HG03039 (cell line): ENCODE measurements around the gene USP17L12.
"Not testable (repeated sequence)": the region's sequence is repeated elsewhere in the genome, so short reads cannot be mapped to it uniquely, and the experiment has no call there.

ENCODE experiments used
- ATAC-seq: cut with Tn5 transposase; IDR thresholded peaks from one replicate; pipeline ENCODE4 v1.9.1; 2021; ENCODE audit warnings: mild to moderate bottlenecking, moderate library complexity; ENCODE audit not compliant: unreplicated experiment

The USP17L12 gene, protein sequence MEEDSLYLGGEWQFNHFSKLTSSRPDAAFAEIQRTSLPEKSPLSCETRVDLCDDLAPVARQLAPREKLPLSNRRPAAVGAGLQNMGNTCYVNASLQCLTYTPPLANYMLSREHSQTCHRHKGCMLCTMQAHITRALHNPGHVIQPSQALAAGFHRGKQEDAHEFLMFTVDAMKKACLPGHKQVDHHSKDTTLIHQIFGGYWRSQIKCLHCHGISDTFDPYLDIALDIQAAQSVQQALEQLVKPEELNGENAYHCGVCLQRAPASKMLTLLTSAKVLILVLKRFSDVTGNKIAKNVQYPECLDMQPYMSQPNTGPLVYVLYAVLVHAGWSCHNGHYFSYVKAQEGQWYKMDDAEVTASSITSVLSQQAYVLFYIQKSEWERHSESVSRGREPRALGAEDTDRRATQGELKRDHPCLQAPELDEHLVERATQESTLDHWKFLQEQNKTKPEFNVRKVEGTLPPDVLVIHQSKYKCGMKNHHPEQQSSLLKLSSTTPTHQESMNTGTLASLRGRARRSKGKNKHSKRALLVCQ

GRCh38 chr4:9219852-9220251 is at the start of gene USP17L12:
TSS of gene USP17L12 (plus strand) at chr4:9220152. CDS start at chr4:9220152, 0 bp downstream.
- ATAC-seq: not testable (repeated sequence)

DNA sequence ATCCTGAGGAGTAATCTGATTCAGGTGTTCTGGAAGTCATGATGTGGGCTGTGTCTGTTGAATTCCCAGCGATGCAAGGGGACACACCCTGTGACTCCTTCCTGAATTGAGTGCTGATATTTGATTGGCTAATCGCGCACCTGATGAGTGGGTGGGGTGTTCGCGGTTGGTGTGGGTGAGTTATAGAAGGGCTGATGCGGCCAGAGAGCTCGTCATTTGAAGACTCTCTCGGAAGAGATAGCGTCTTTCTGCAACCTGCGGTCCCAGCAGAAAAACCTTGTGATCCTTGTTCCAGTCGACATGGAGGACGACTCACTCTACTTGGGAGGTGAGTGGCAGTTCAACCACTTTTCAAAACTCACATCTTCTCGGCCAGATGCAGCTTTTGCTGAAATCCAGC is 9.6 kb upstream of the USP17L12 start, which contains the start of gene USP17L10:
Gene USP17L10, plus strand, starts transcription at position 301 of the 400 bp plus-strand sequence. Its CDS starts 0 bp downstream, at position 301.
- not testable (repeated sequence) for ATAC-seq

DNA sequence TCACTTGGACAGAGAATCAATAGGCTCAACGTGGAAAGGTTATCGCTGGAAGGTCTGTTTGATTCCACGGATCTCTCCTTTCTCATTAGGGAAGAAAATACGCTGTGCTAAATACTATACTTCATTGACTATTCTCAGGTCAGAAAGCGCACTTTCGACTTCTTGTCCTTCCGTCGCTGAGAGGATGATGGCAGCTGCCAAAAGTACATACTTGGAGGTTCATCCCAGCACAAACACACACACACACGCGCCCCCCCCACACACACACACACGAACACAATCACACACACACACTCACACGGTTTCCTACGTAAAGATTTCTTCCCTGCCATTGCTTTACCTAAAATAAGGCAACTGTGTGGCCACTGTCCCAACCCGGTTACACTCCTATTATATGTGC is 5.3 kb upstream of the USP17L12 start:
- not testable (repeated sequence) for ATAC-seq

DNA sequence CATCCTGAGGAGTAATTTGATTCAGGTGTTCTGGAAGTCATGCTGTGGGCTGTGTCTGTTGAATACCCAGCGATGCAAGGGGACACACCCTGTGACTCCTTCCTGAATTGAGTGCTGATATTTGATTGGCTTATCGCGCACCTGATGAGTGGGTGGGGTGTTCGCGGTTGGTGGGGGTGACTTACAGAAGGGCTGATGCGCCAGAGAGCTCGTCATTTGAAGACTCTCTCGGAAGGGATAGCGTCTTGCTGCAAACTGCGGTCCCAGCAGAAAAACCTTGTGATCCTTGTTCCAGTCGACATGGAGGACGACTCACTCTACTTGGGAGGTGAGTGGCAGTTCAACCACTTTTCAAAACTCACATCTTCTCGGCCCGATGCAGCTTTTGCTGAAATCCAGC is 4.8 kb upstream of the USP17L12 start, which contains the start of gene USP17L11:
Gene USP17L11, plus strand, starts transcription at position 301 of the 400 bp plus-strand sequence. Its CDS starts 0 bp downstream, at position 301.
- ATAC-seq: not testable (repeated sequence)

GRCh38 chr4:9224596-9224995 is 4.6 kb downstream of the USP17L12 start, which contains the start of gene USP17L13:
TSS of gene USP17L13 (plus strand) at chr4:9224896. CDS start at chr4:9224896, 0 bp downstream.
- not testable (repeated sequence) for ATAC-seq

DNA sequence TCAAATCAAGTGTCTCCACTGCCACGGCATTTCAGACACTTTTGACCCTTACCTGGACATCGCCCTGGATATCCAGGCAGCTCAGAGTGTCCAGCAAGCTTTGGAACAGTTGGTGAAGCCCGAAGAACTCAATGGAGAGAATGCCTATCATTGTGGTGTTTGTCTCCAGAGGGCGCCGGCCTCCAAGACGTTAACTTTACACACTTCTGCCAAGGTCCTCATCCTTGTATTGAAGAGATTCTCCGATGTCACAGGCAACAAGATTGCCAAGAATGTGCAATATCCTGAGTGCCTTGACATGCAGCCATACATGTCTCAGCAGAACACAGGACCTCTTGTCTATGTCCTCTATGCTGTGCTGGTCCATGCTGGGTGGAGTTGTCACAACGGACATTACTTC is 10.3 kb downstream of the USP17L12 start:
- ATAC-seq: not testable (repeated sequence)

DNA sequence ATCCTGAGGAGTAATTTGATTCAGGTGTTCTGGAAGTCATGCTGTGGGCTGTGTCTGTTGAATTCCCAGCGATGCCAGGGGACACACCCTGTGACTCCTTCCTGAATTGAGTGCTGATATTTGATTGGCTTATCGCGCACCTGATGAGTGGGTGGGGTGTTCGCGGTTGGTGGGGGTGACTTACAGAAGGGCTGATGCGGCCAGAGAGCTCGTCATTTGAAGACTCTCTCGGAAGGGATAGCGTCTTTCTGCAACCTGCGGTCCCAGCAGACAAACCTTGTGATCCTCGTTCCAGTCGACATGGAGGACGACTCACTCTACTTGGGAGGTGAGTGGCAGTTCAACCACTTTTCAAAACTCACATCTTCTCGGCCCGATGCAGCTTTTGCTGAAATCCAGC is 14.1 kb downstream of the USP17L12 start, which contains the start of gene USP17L15:
Gene USP17L15, plus strand, starts transcription at position 301 of the 400 bp plus-strand sequence. Its CDS starts 0 bp downstream, at position 301.
- not testable (repeated sequence) for ATAC-seq

- not testable (repeated sequence) for ATAC-seq
These were observed 18.5 kb downstream of the USP17L12 start for GRCh38 chr4:9238461-9238860.

- not testable (repeated sequence) for ATAC-seq
These were observed 23.6 kb downstream of the USP17L12 start, which contains the start of gene USP17L17 for GRCh38 chr4:9243579-9243978. TSS of gene USP17L17 (plus strand) at chr4:9243879. CDS start at chr4:9243879, 0 bp downstream.

- not testable (repeated sequence) for ATAC-seq
These were observed 28.2 kb downstream of the USP17L12 start, which contains the start of gene USP17L18 for GRCh38 chr4:9247953-9248680. TSS of gene USP17L18 (plus strand) at chr4:9248630. CDS start at chr4:9248630, 0 bp downstream.

GRCh38 chr4:9253078-9253477 is 33.1 kb downstream of the USP17L12 start, which contains the start of gene USP17L19:
TSS of gene USP17L19 (plus strand) at chr4:9253378. CDS start at chr4:9253378, 0 bp downstream.
- not testable (repeated sequence) for ATAC-seq

GRCh38 chr4:9257824-9258223 is 37.9 kb downstream of the USP17L12 start, which contains the start of gene USP17L20:
TSS of gene USP17L20 (plus strand) at chr4:9258124. CDS start at chr4:9258124, 0 bp downstream.
- not testable (repeated sequence) for ATAC-seq

DNA sequence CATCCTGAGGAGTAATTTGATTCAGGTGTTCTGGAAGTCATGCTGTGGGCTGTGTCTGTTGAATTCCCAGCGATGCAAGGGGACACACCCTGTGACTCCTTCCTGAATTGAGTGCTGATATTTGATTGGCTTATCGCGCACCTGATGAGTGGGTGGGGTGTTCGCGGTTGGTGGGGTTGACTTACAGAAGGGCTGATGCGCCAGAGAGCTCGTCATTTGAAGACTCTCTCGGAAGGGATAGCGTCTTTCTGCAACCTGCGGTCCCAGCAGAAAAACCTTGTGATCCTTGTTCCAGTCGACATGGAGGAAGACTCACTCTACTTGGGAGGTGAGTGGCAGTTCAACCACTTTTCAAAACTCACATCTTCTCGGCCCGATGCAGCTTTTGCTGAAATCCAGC is 42.6 kb downstream of the USP17L12 start, which contains the start of gene USP17L21:
Gene USP17L21, plus strand, starts transcription at position 301 of the 400 bp plus-strand sequence. Its CDS starts 0 bp downstream, at position 301.
- ATAC-seq: not testable (repeated sequence)

GRCh38 chr4:9267319-9267718 is 47.4 kb downstream of the USP17L12 start, which contains the start of gene USP17L22:
TSS of gene USP17L22 (plus strand) at chr4:9267619. CDS start at chr4:9267619, 0 bp downstream.
- ATAC-seq: not testable (repeated sequence)
